ENCODE data around the gene ALDH1L1.
"Not testable (repeated sequence)": the region's sequence is repeated elsewhere in the genome, so short reads cannot be mapped to it uniquely, and the experiment has no call there.

ALDH1L1 gene

GRCh38 chr3:126104028-126104635 is 76.3 kb downstream of the ALDH1L1 start:
- no peaks in the 10 kb centered on the region for H3K4me1 ChIP-seq (ENCODE audit: control insufficient read depth, insufficient read depth, low read length)
- H3K9ac ChIP-seq (ENCODE audit: low read depth, low read length) = no peak overlapping the region

GRCh38 chr3:126103121-126104027 is 77.0 kb downstream of the ALDH1L1 start:
- Histone ChIP-seq H3K27me3 (ENCODE audit: control insufficient read depth, insufficient read depth, low read length) (no peaks in the 10 kb centered on the region), H3K9ac (ENCODE audit: low read depth, low read length) (no peak overlapping the region), H3K36me3 (ENCODE audit: control insufficient read depth, insufficient read depth, low read length) (no peaks in the 10 kb centered on the region), H3K4me1 (ENCODE audit: control insufficient read depth, insufficient read depth, low read length) (no peaks in the 10 kb centered on the region), H3K9me3 (ENCODE audit: control insufficient read depth, insufficient read depth, low read length) (no peaks in the 10 kb centered on the region), H3K4me3 (ENCODE audit: low read depth, low read length) (no peak overlapping the region)

More at GRCh38 chr3:126104028-126104635, 76.3 kb downstream of the ALDH1L1 start:
- Histone ChIP-seq H3K9me3 (ENCODE audit: control insufficient read depth, insufficient read depth, low read length) (no peaks in the 10 kb centered on the region), H3K36me3 (ENCODE audit: control insufficient read depth, insufficient read depth, low read length) (no peaks in the 10 kb centered on the region), H3K4me3 (ENCODE audit: low read depth, low read length) (no peak overlapping the region), H3K27me3 (ENCODE audit: control insufficient read depth, insufficient read depth, low read length) (no peaks in the 10 kb centered on the region)

DNA sequence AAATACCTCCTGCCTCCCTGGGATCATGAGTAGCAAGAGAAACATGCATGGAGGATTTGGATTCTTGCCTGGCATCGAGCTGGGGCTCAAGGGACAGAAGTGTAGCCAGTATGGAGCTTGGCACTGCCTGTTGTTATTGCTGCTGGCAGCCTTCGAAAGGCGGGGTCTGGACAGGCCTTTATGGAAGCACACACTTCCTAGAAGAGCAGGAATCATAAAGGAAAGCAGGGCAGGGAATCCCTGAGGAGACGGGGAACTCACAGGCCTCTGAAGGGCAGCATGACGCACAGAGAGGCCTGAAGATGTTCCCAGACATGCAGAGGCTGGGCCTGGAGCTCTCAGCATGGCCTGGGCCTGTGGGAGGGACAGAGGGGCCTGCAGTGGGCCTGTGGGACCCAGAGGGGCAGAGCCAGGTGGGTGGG is 77.8 kb downstream of the ALDH1L1 start:
- H3K4me1 ChIP-seq (ENCODE audit: control insufficient read depth, insufficient read depth, low read length) = no peaks in the 10 kb centered on the region
- H3K27me3 ChIP-seq (ENCODE audit: control insufficient read depth, insufficient read depth, low read length) = no peaks in the 10 kb centered on the region
- no peaks in the 10 kb centered on the region for H3K36me3 ChIP-seq (ENCODE audit: control insufficient read depth, insufficient read depth, low read length)
- H3K9ac ChIP-seq (ENCODE audit: low read depth, low read length) = no peak overlapping the region
- H3K4me3 ChIP-seq (ENCODE audit: low read depth, low read length) = no peak overlapping the region
- no peaks in the 10 kb centered on the region for H3K9me3 ChIP-seq (ENCODE audit: control insufficient read depth, insufficient read depth, low read length)

GRCh38 chr3:126102011-126102410 is 78.4 kb downstream of the ALDH1L1 start:
- Histone ChIP-seq H3K9ac (ENCODE audit: low read depth, low read length) (no peak overlapping the region), H3K36me3 (ENCODE audit: control insufficient read depth, insufficient read depth, low read length) (no peaks in the 10 kb centered on the region), H3K9me3 (ENCODE audit: control insufficient read depth, insufficient read depth, low read length) (no peaks in the 10 kb centered on the region), H3K4me1 (ENCODE audit: control insufficient read depth, insufficient read depth, low read length) (no peaks in the 10 kb centered on the region), H3K4me3 (ENCODE audit: low read depth, low read length) (no peak overlapping the region), H3K27me3 (ENCODE audit: control insufficient read depth, insufficient read depth, low read length) (no peaks in the 10 kb centered on the region)

DNA sequence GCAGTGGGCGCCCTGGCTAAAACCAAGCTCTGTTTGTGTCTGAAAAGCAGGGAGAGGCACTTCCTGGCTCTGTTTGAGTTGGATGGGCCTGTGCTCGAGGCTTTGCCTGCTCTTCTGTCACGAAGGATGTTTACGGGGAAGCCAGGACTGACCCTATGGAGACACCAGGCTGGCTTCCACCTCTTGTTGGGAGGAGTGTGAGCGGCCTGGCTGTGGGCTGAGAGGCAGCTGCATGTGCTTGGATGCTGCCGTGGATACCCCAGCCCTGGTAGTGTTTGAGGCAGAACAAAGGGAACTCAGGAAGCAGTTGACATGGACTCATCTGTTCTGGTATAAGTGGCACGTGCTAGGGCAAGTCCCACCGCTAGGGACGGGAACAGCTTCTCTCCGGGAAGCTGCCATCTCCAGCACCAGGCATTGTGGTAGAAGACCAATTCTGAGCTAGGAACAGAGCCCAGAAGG is 78.8 kb downstream of the ALDH1L1 start:
- Histone ChIP-seq H3K36me3 (ENCODE audit: control insufficient read depth, insufficient read depth, low read length) (no peaks in the 10 kb centered on the region), H3K4me1 (ENCODE audit: control insufficient read depth, insufficient read depth, low read length) (no peaks in the 10 kb centered on the region), H3K27me3 (ENCODE audit: control insufficient read depth, insufficient read depth, low read length) (no peaks in the 10 kb centered on the region), H3K4me3 (ENCODE audit: low read depth, low read length) (no peak overlapping the region), H3K9ac (ENCODE audit: low read depth, low read length) (no peak overlapping the region), H3K9me3 (ENCODE audit: control insufficient read depth, insufficient read depth, low read length) (no peaks in the 10 kb centered on the region)

- no peak overlapping the region for H3K9ac ChIP-seq (ENCODE audit: low read depth, low read length)
- no peaks in the 10 kb centered on the region for H3K36me3 ChIP-seq (ENCODE audit: control insufficient read depth, insufficient read depth, low read length)
- no peaks in the 10 kb centered on the region for H3K27me3 ChIP-seq (ENCODE audit: control insufficient read depth, insufficient read depth, low read length)
- no peaks in the 10 kb centered on the region for H3K9me3 ChIP-seq (ENCODE audit: control insufficient read depth, insufficient read depth, low read length)
- H3K4me3 ChIP-seq (ENCODE audit: low read depth, low read length) = no peak overlapping the region
- no peaks in the 10 kb centered on the region for H3K4me1 ChIP-seq (ENCODE audit: control insufficient read depth, insufficient read depth, low read length)
These were observed 79.6 kb downstream of the ALDH1L1 start for GRCh38 chr3:126100634-126101301.

GRCh38 chr3:126100269-126100633 is 80.1 kb downstream of the ALDH1L1 start:
- no peak overlapping the region for H3K9ac ChIP-seq (ENCODE audit: low read depth, low read length)
- H3K4me3 ChIP-seq (ENCODE audit: low read depth, low read length) = no peak overlapping the region
- H3K9me3 ChIP-seq (ENCODE audit: control insufficient read depth, insufficient read depth, low read length) = no peaks in the 10 kb centered on the region
- no peaks in the 10 kb centered on the region for H3K27me3 ChIP-seq (ENCODE audit: control insufficient read depth, insufficient read depth, low read length)
- no peaks in the 10 kb centered on the region for H3K4me1 ChIP-seq (ENCODE audit: control insufficient read depth, insufficient read depth, low read length)
- no peaks in the 10 kb centered on the region for H3K36me3 ChIP-seq (ENCODE audit: control insufficient read depth, insufficient read depth, low read length)

- no peaks in the 10 kb centered on the region for H3K9me3 ChIP-seq (ENCODE audit: control insufficient read depth, insufficient read depth, low read length)
- H3K4me1 ChIP-seq (ENCODE audit: control insufficient read depth, insufficient read depth, low read length) = no peaks in the 10 kb centered on the region
- no peaks in the 10 kb centered on the region for H3K36me3 ChIP-seq (ENCODE audit: control insufficient read depth, insufficient read depth, low read length)
- no peak overlapping the region for H3K9ac ChIP-seq (ENCODE audit: low read depth, low read length)
- H3K4me3 ChIP-seq (ENCODE audit: low read depth, low read length) = no peak overlapping the region
- no peaks in the 10 kb centered on the region for H3K27me3 ChIP-seq (ENCODE audit: control insufficient read depth, insufficient read depth, low read length)
These were observed 82.0 kb downstream of the ALDH1L1 start for GRCh38 chr3:126098391-126098858.

DNA sequence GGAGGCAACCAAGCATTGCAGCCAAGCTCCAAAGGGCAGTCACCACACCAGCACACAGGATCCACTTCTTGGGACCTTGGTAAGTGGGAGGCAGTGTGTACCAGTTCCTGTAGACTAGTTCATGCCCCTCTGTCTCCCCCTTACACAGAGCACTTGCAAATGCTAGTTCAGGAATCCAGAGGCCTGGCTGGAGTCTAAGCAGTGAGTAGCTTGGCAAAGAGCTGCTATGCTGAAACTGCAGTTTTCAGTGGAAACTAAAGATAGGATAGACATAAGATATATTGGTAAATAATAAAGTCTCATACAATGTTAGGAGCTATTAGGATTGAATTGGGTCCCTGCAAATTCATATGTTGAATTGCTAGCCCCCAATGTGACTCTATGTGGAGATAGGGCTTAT is 82.6 kb downstream of the ALDH1L1 start:
- H3K4me1 ChIP-seq (ENCODE audit: control insufficient read depth, insufficient read depth, low read length) = no peaks in the 10 kb centered on the region
- H3K27me3 ChIP-seq (ENCODE audit: control insufficient read depth, insufficient read depth, low read length) = no peaks in the 10 kb centered on the region
- H3K9ac ChIP-seq (ENCODE audit: low read depth, low read length) = no peak overlapping the region
- H3K36me3 ChIP-seq (ENCODE audit: control insufficient read depth, insufficient read depth, low read length) = no peaks in the 10 kb centered on the region
- H3K9me3 ChIP-seq (ENCODE audit: control insufficient read depth, insufficient read depth, low read length) = no peaks in the 10 kb centered on the region
- H3K4me3 ChIP-seq (ENCODE audit: low read depth, low read length) = no peak overlapping the region

- not testable (repeated sequence) for H3K27me3 ChIP-seq (ENCODE audit: control insufficient read depth, insufficient read depth, low read length); H3K9me3 ChIP-seq (ENCODE audit: control insufficient read depth, insufficient read depth, low read length); H3K36me3 ChIP-seq (ENCODE audit: control insufficient read depth, insufficient read depth, low read length); H3K4me1 ChIP-seq (ENCODE audit: control insufficient read depth, insufficient read depth, low read length); H3K4me3 ChIP-seq (ENCODE audit: low read depth, low read length); H3K9ac ChIP-seq (ENCODE audit: low read depth, low read length)
These were observed 84.1 kb downstream of the ALDH1L1 start for GRCh38 chr3:126096274-126096673.

DNA sequence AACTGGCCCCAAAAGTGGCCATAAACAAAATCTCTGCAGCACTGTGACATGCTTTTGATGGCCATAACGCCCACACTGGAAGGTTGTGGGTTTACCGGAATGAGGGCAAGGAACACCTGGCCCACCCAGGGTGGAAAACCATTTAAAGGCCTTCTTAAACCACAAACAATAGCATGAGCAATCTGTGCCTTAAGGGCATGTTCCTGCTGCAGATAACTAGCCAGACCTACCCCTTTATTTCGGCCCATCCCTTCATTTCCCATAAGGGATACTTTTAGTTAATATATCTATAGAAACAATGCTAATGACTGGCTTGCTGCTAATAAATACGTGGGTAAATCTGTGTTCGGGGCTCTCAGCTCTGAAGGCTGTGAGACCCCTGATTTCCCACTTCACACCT is 88.3 kb downstream of the ALDH1L1 start:
- not testable (repeated sequence) for H3K4me3 ChIP-seq (ENCODE audit: low read depth, low read length); H3K9me3 ChIP-seq (ENCODE audit: control insufficient read depth, insufficient read depth, low read length); H3K4me1 ChIP-seq (ENCODE audit: control insufficient read depth, insufficient read depth, low read length); H3K36me3 ChIP-seq (ENCODE audit: control insufficient read depth, insufficient read depth, low read length); H3K27me3 ChIP-seq (ENCODE audit: control insufficient read depth, insufficient read depth, low read length); H3K9ac ChIP-seq (ENCODE audit: low read depth, low read length)

All from iPS-15b (cell line).